IPS DF 6.9 (cell line): ENCODE measurements around the gene PRAMEF10.
"Not testable (repeated sequence)": the region's sequence is repeated elsewhere in the genome, so short reads cannot be mapped to it uniquely, and the experiment has no call there.

Experiments used
- DNase-seq: peaks from one replicate; pipeline ENCODE4 v3.0.0-alpha.2; 2013; ENCODE audit warnings: low read depth, low spot score
- H3K27ac ChIP-seq: one replicate; pipeline ENCODE4 v1.5.1; 2013; ENCODE audit warnings: low read length, control low read depth
- H3K27me3 ChIP-seq: 2 replicates; pipeline ENCODE4 v1.6.1; 2013; ENCODE audit warnings: mild to moderate bottlenecking, low read length; ENCODE audit not compliant: control insufficient read depth, insufficient read depth
- H3K36me3 ChIP-seq: 2 replicates; pipeline ENCODE4 v1.6.1; 2013; ENCODE audit warnings: low read length; ENCODE audit not compliant: control insufficient read depth, insufficient read depth
- H3K4me1 ChIP-seq: 2 replicates; pipeline ENCODE4 v1.6.1; 2013; ENCODE audit warnings: low read length; ENCODE audit not compliant: control insufficient read depth, insufficient read depth
- H3K4me3 ChIP-seq: 2 replicates; pipeline ENCODE4 v1.5.1; 2013; ENCODE audit warnings: mild to moderate bottlenecking, low read length
- H3K9me3 ChIP-seq: 2 replicates; pipeline ENCODE4 v1.6.1; 2013; ENCODE audit warnings: low read length, inconsistent platforms; ENCODE audit not compliant: control insufficient read depth, insufficient read depth
- WGBS: extraction: QIAGEN DNeasy Blood & Tissue Kit; methylation state at CpG from one replicate; pipeline ENCODE4 v1.1.7; 2013; ENCODE audit warnings: mixed read lengths, missing lambda C conversion rate; ENCODE audit not compliant: insufficient read length, insufficient coverage; 5-methylcytosine and 5-hydroxymethylcytosine counted together

Gene PRAMEF10

DNA sequence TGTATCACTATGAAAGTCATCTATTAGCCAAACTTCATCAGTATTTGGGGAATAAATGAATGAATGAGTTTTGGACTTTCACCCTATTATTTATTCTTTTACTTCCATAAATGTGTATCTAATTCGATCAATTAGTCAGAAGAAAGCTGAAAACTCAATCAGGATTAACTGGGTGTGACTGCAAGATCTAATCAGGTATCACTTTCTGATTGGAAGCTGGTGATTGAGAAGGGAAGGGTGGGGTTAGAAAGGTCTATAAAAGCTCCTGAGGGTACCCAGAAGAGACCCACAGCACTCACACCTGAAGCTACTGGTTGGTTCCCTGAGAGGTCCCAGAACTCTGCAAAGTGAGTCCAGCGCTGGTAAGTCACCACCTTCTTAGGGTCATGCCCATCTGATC, 41.3 kb downstream of the PRAMEF10 start, which contains the start of gene PRAMEF2:
Gene PRAMEF2, plus strand, starts transcription at position 301 of the 400 bp plus-strand sequence. CDS start 1,924 bp downstream, outside the sequence.
- H3K4me3 ChIP-seq, H3K9me3 ChIP-seq, DNase-seq, H3K27me3 ChIP-seq, H3K36me3 ChIP-seq, H3K4me1 ChIP-seq, H3K27ac ChIP-seq: not testable (repeated sequence)
- no CpG with 5 or more reads among the region's 2 CpGs for WGBS

DNA sequence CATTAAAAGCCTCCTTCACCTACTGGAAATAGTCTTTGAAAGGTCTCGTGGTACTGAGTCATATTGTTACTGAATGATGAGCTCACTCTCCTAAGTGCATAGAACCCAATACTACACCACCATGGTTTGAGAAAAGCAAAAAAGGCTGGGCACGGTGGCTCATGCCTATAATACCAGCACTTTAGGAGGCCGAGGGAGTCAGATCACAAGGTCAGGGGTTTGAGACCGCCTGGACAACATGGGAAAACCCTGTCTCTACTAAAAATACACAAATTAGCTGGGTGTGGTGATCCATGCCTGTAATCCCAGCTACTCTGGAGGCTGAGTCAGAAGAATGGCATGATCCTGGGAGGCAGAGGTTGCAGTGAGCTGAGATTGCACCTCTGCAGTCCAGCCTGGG, 46.3 kb downstream of the PRAMEF10 start:
- H3K4me3 ChIP-seq, result no peak overlapping the region
- DNase-seq, result no peak
- H3K9me3 ChIP-seq, result no peaks in the 10 kb centered on the region; the same call in 1 of the 2 replicates
- H3K27me3 ChIP-seq, result no peaks in the 10 kb centered on the region
- WGBS, result no CpG with 5 or more reads among the region's 4 CpGs
- no peaks in the 10 kb centered on the region for H3K36me3 ChIP-seq
- no peaks in the 10 kb centered on the region for H3K4me1 ChIP-seq
- no peak overlapping the region for H3K27ac ChIP-seq

DNA sequence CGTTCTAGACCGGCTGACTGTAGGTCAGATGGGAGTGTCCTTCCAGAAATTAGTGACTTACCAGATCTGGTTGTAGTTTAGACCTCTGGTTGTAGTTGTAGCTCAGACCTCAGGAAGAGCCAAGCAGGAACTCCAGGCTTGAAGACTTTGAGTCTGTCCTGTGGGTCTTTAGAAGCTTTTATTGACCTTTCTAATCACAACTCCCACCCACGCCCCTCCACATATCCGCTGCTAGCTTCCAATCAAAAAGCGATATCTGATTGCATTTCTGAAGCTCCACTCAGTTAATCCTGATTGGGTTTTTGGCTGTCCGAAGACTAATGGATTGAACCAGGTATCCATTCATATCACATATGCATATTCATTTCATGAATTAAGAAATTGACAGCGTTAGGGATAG, 49.5 kb downstream of the PRAMEF10 start, which contains the start of gene HNRNPCL1:
Gene HNRNPCL1, minus strand, starts transcription at position 101 of the 400 bp plus-strand sequence. CDS start 431 bp downstream, outside the sequence.
- H3K4me1 ChIP-seq, H3K36me3 ChIP-seq, H3K27me3 ChIP-seq, DNase-seq, H3K9me3 ChIP-seq, H3K4me3 ChIP-seq, H3K27ac ChIP-seq: not testable (repeated sequence)
- no CpG with 5 or more reads among the region's 7 CpGs for WGBS
